Transverse colon (tissue), 3 donors: Measurements from ENCODE around the gene DHRS7C.

ENCODE experiments used
- EP300 ChIP-seq: sonication (generic); formaldehyde crosslinking; IDR thresholded peaks from one replicate; pipeline ENCODE4 v1.6.1; 2017; ENCODE audit warnings: antibody characterized with exemption, low read depth
- POLR2A ChIP-seq: fragments of 450-650 bp; IDR thresholded peaks from one replicate; pipeline ENCODE4 v1.6.1; 2016; ENCODE audit warnings: antibody characterized with exemption, mild to moderate bottlenecking, moderate library complexity
- POLR2AphosphoS5 ChIP-seq, 3 donors: sonication (generic); formaldehyde crosslinking; IDR thresholded peaks; one replicate each; pipeline ENCODE4 v1.6.1; 2016; ENCODE audit warnings: antibody characterized with exemption in 3 of 3

DNA sequence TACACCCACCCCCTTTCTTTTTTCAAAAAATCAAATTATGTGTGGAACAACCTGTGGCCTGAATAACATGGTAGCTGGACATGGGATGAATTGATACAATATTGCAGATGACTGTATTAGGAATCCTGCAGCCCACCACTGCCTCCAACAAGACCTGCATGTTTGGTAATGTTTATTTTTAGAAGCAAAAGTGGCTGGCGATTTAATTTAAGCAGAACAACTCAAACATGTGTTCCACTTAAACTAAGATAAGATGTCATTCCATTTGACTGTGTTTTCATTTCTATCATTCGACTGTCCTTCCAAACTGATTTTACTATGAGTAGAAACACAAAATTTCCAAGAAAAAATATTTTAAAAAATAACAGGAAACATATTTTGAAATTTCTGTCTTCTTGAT, 10.1 kb upstream of the DHRS7C start:
- TF ChIP-seq EP300 (no peak), POLR2AphosphoS5 (IDR thresholded peaks at IDR 0.05) (no peak), POLR2A (no peak)
